Activated CD4-positive, alpha-beta T cell treated with anti-CD3 and anti-CD28 coated beads, Interleukin-2, amount 50 U/mL, for 24 hours (primary cell): ENCODE measurements around the gene CPM.

Source experiments
- DNase-seq, 2 donors: peaks; one replicate each; pipeline ENCODE4 v3.0.0-alpha.2; 2020; ENCODE audit warnings: low read depth in 1 of 2, low spot score in 1 of 2

CPM gene

DNA sequence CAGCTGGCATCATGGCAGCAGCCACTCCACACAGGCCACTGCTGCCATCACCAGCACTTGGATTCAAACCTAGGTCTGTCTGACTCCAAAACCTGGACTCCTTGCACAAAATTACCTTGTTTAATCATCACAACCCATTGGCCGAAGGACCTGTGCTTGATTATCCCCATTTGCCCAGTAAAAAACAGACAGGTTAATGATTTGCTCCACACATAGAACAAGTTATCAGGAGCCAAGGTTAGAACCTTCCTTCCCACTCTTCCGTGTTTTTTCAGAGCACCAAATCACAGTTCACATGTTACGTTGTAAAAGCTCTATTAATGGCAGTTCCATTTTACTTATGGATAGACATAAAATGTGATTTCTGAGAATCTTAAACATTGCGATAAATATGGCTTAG is 23.5 kb upstream of the CPM start:
- DNase-seq, result no peak

DNA sequence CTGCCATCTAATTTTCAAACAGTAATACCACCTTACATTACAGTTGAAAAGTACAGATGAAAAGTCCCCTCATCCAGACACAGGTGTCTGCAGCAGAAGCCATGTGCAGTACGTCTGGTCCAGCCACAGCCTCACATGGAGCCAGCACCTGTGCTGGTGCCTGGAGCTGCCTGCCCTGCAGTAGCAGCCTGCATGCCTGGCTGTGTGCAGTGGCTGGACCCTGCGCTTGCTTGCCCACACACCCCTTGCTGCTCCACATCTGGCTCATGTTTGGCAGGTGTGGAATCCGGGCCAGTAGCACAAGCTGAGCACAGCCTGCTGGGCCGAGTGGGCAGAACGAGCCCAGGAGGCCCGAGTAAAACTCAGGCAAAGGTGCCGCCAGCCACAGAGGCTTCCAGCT is 21.8 kb upstream of the CPM start:
- no peak for DNase-seq

DNA sequence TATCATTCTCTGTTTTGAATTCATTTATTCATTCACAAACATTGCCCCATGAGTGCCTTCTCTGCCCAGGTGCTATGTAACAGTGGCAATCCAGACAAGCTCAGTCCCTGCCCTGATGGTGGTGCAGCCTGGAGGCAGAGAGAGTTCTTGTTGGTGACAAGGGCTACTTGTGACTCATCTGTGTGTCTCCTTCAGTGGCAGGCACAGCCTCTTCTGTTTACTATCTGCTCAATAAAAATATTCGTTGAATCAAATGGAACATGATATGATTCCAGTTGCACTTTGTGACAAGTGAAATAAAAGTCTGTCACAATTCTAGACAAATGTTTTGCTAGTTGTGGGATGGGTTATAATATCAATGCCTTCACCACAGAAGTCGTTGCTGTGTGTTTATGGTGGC is 20.6 kb upstream of the CPM start:
- DNase-seq, result no peak

DNA sequence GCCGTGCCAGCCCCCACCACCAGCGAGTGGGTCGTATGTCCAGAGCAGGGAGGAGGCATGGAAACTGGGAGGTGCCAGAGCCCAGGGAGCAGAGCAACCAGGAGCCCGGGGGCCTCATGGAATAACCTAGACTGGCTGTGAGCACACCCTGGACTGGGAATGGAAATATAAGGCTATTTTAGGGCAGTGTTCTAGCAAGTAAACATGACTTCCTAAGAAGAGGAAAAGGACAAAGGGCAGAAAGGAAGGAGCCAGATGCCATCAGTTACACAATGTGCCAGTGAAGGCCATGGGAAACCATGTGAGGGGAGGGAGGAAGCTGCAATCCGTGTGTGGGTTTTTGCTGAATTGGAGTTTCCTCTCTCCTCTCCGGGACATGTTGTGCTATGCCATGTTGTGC is 18.7 kb upstream of the CPM start:
- DNase-seq, result no peak

DNA sequence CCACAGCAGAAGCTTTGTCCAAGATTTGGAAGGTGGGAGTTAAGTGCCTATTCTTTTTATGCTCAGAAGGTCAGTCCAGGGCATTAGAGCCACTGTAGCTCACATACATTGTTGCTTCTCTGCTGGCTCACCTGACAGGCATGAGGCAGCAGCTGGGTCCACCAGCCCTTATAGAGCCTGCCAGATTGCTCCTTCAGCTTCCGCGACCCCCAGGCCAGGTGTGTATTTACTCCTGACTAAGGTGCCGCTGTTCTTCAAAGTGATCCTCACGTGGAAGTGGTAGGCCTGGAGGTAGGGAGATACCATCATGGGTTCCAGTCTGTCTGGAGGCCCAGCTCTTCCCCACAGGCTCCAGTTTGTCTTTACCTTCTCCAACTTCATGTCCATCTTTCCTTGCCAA is 17.5 kb upstream of the CPM start:
- DNase-seq, result no peak

DNA sequence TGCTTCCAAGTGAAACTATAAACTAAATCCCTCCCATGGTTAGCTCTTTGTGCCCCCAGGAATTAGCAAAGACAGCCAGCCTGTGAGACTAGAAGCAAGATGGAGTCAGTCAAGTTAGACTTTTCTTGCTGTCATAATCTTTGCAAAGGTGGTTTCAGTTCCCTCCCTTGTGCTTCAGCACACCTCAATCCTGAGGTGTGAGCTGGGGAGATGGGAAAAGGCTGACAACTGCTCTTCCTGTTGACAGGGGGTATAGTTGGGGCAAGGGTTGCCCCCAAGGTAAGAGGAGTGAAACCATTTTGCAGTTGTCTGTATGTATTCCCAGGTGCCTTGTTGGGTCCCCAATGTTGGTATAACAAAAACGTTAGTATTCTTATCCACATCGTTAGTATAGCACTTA is 12.3 kb upstream of the CPM start:
- no peak for DNase-seq

DNA sequence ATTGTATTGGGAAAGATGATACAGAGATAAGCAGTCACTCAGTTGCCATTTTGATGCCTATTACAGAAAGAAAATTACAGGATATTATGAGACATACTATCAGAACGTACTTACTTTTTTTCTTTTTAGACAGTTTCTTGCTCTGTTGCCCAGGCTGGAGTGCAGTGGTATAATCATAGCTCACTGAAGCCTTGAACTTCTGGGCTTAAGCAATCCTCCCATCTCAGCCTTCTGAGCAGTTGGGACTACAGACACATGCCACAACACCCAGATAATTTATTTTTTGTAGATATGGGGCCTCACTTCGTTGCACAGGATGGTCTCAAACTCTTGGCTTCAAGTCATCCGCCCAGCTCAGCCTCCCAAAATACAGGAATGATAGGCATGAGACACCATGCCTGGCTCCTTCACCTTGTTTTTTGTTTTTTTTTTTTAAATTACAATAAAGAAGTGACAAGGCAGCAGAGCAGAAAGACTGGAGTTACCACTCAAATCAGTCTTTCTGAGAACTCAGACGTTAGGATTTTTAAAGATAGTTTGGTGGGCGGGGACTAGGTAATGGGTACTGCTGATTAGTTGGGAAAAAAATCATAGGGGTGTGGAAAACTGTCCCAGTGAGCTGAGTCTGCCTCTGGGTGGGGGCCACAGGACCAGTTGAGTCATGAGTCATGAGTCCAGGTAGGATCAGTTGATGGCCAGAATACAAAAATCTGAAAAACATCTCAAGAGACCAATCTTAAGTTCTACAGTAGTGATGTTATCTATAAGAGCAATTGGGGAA is 11.5 kb upstream of the CPM start:
- no peak for DNase-seq

DNA sequence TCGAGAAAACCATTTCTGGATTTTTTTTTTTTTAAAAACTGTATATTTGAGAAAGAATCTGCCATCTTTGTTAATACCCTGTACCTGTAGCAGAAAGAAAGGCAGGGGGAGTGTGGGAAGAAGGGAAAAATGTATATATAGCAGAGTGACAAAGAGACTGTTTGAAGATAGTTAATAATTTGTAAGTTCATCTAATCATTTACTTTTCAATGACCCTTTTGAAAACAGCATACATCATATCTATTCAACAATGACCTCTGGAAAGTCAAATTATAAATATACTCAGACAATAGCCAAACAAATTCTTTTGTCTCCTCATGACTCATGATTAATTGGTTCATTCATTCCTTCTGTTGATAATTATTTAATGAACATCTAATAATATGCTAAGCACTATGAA is 10.9 kb upstream of the CPM start:
- no peak for DNase-seq

DNA sequence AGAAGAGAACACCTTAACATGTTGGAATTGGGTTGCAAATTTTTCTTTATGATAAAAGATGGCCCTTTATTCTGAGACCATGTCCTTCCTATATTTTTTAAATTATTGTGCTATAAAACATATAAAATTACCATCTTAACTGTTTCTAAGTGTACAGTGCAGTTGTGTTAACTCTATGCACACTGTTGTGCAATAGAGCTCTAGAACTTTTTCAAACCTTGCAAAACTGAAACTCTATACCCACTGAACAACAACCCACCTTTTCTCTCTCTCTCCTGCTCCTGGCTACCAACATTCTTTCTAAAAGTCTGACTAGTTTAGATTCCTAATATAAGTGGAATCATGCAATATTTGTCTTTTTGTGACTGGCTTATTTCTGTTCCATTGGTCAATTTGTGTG is 7.8 kb upstream of the CPM start:
- DNase-seq, result no peak

DNA sequence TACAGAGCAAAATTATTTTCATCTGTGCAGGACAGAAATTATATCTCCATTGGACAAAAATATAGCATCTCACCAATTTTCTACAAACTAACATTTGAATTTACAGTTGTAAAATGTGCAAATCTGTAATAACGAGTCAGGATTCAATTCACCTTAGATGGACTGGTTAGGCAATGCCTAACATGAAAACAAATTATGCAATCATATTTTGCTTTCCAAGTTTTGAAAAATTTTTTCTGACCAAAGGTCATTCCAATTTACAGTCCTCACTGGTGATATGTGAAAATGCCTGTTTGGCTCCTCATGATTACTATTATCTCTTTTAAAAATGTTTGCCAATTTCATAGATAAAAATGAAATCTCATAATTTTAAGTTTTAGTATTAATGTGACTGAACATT is 6.5 kb upstream of the CPM start:
- no peak for DNase-seq

DNA sequence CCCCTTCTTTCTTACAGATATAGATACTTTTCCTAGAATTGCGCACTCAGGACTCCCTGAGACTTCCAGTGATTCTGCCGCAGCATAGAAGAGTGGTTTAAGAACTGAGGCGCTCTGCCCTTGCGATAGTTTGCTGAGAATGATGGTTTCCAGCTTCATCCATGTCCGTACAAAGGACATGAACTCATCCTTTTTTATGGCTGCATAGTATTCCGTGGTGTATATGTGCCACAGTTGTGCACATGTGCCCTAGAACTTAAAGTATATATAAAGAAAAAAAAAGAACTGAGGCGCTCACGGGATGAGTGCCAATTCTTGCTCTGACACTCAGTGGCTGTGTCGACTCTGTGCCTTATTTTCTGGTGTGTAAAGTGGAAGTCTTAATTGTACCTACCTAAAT is 1.4 kb upstream of the CPM start:
- no peak for DNase-seq

DNA sequence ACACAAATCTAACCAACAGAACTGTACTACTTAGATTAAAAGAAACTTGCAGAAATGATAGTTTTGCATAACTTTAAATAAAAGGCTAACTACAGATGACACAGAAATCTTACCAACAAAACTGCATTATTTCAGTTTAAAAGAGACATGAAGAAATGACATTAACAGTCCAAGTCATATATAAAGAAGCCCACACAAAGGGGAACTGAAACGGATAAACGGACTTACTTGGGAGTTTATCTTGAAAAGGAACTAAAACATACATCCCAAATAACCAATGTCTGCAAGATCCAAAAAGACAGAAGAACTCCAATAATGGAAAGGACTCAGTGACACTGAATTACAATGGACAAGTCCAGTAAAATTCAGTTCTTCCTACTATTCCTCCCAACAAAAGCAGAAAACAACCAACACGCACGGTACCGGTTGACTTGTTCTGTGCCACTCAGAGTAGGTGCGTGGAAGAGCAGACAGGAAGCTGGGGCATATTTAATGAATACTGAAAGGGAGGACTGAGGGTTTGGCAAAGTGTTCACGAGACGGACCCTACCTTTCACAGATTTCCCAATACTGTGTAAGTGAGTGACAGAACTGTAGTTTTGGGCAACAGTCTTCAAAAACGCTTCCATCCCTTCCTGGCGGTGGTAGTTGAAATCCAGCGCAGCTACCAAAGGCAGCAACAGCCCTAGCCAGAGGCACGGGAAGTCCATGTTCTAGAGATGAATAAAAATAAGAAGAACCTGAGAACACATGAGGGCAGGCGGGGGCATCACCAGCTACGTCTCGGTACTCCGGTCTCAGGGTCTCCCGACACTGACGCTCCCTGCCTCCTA is 627 bp downstream of the CPM start:
- DNase-seq, result peak in 1 of 2 donors; percentile 7

DNA sequence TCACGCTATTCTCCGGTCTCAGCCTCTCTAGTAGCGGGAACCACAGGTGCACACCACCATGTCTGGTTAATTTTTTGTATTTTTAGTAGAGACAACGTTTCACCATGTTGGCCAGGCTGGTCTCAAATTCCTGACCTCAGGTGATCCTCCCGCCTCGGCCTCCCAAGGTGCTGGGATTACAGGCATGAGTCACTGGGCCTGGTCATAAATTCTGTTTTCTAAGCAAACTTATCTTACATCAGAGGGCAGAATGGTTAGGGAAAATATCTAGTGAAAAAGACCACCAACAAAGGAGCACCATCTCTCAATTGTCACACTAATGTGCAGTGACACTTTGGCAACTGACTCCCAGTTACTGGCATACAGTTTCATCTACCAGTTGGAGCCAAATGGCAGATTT is 2.8 kb downstream of the CPM start:
- DNase-seq, result no peak

DNA sequence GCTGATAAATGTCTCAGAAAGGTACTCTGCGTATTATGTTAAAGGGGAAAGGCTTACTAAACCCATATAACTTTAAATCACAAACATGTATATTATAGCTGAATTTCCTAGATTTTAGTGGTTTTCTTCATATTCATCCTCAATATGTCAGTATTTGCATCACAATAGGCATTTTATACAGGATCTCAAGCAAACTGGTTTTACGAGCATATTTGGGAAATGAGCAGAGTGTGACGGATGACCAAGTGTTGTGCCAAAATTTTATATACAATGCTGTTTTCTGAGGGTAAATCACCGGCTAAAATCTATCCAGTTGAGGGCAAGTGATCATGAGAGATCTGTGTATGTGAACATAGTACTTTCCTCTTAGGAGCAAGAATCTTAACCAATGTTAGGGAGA is 8.4 kb downstream of the CPM start:
- DNase-seq, result no peak

DNA sequence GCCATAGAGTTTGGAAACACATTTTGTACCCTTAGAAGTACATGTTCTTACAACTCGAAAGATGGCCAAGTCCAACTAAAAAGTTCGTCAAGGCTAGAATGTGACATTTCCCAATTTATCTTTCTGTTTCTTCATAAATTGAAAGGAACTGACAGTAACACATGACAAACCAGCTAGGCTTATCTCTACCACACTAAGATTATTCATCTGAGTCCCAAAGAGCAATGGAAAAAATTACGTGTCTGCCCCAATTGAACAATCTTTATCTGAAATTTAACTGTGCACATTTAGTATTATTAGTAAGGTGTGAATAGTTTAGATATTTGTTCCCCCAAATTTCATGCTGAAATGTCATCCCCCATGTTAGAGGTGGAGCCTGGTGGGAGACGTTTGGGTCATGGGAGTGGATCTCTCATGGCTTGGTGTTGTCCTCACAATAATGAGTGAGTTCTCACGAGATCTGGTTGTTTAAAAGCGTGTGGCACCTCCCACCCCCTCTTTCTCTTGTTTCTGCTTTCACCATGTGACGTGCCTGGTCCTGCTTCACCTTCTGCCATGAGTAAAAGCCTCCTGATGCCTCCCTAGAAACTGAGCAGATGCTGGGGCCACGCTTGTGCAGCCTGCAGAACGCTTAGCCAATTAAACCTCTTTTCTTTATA is 13.3 kb downstream of the CPM start:
- DNase-seq, result peak in 1 of 2 donors; percentile 11

DNA sequence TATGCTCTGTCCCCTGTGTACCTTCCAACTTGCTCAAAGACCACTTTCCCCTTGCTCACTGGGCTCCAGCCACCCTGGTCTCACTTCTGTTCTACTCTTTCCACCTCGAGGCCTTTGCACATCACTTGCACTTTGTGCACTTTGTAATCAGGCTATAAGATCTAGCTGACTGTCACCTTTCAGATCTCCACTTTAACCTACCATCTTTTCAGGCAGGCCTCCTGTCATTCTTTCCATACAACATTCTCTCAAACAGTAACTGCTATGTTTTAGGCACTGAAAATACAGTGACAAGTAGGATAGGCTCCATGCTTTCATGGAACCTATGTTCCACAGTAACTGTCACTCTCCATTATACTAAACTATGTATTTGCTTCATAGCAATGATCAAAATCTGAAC is 14.0 kb downstream of the CPM start:
- DNase-seq, result no peak

DNA sequence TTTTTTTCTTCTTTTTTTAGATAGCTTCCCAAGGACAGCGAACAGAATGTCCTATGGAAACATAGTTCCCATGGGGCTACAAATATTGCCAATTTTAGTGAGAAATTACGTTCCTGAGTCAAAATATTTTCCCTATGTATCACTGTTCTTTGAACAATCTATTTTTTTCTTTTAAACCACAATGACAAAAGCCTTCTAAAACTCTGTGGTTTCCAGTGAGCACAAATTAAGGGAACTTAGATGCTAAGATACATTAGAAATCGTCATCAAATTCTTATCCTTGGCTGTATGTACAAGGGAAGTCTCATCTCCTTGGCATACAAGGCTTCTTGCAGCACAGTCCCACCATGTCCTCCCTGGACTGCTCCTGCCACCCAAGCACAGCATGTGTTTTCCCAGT is 17.9 kb downstream of the CPM start:
- no peak for DNase-seq

DNA sequence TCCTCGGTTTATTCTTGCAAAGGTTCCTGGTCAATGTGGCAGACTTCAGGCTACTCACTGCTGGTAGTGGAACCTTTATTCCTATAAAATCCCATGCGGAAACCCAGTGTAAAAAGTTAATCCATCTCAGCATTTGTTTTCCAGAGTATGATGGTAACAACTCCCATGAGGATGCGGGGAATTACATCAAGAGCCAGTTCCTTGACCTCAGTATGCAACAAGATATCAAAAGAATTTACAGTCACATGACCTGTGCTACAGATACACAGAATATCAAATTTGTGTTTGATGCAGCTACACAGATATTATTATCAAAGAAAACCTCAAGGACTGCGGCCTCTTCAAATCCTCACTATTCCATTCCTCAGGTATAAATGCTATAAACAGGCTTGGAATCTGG is 19.3 kb downstream of the CPM start:
- DNase-seq, result no peak

DNA sequence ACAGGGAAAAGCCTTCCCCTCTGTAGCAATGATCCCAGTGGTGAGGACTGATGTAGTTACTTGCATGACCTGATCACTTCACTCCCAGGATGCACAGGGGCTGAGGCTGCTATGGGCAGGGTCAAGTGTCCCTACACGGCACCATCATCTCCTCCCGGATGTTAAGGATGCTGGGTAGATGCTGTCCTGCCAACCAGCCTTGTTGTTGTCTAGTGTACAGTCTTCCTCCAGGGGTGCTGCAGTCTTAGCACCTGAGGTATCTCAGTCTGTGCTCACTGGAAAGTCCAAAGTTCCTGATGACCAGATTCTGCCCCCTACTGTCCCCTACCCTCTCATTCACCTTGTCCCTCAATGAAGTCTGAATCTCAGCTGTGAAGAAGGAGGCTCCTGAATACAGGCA is 20.1 kb downstream of the CPM start:
- no peak for DNase-seq

DNA sequence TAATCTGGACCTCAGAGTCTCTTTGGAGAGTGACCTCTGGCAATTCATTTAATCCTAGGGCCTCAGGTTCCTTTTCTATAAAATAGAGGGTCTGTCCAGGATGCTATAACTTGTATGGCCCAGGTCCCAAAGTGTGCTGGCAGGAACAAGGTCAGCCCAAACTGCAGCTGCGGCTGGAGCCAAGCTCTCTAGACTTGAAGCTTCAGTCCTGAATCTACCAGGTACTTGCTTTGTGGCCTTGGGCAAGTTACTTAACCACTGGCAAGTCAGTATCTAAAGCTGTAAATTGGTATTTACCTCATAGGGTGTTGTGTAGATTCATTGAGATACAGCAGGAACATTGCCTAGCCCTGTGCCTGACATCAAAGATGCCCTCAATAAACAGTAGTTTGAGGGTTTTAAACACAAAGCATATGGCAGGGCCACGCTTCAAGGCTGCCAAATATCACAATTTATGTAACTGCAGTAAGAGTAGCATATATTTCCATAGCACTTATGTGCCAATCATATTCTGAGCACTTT is 21.7 kb downstream of the CPM start:
- DNase-seq, result no peak

DNA sequence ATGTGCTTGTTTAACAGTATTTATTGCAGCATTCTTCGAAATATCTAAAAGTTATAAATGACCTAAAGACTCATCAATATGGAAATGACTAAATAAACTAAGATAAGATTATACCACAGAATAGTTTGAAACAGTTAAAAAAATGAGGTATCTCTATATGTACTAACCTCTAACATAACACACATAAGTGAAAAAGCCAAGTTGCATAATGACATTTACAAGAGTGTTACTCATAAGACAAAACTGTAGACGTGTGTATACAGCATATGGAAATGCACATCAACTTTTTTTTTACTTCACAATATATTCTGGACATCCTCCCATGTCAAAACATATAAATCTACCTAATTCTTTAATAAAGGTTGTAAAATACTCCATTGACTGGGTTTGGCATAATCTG is 22.8 kb downstream of the CPM start:
- DNase-seq, result no peak

DNA sequence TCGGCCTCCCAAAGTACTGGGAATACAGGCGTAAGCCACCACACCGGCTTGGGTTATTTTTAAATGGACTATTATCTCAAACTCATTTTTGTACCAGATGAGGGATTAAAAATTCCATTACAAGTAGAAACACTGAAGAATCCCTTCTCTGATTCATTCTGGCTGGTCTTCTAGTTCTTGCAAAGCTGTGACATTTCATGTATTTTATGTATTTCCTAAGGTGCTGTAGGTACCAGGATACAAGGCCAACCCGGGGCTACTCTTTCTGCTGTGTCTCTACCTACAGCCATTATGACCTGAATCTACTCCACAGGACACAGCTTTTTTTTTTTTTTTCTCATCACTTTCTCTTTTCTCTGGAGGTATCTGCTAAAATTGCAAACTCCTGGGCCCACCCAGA is 24.9 kb downstream of the CPM start:
- no peak for DNase-seq
